HEK293T (cell line): ENCODE results near the gene TTLL7.

ENCODE experiments used
- CTCF ChIA-PET: fragments of 350-600 bp; formaldehyde crosslinking; extraction: SDS; loops from one replicate; lab custom pipeline; 2021; ENCODE audit warnings: antibody characterized with exemption, inconsistent platforms; lab: Yijun Ruan, JAX
- POLR2A ChIA-PET: fragments of 350-600 bp; formaldehyde crosslinking; extraction: SDS; loops from one replicate; lab custom pipeline; 2020; ENCODE audit warnings: antibody characterized with exemption, inconsistent platforms; lab: Yijun Ruan, JAX
- DNase-seq: peaks from one replicate; pipeline ENCODE4 v3.0.0; 2012; ENCODE audit warnings: mixed read lengths; ENCODE audit errors: extremely low spot score
- ARNT ChIP-seq: fragments of 450-650 bp; IDR thresholded peaks from 2 replicates; pipeline ENCODE4 v1.6.1; 2017; ENCODE audit warnings: mild to moderate bottlenecking
- BHLHE40 ChIP-seq: fragments of 450-650 bp; IDR thresholded peaks from 2 replicates; pipeline ENCODE4 v1.6.1; 2016; ENCODE audit warnings: mild to moderate bottlenecking, moderate library complexity, borderline replicate concordance
- CTBP1 ChIP-seq: fragments of 450-650 bp; IDR thresholded peaks from 2 replicates; pipeline ENCODE4 v1.6.1; 2016; ENCODE audit warnings: borderline replicate concordance
- ELF4 ChIP-seq: fragments of 450-650 bp; IDR thresholded peaks from 2 replicates; pipeline ENCODE4 v1.6.1; 2017; ENCODE audit warnings: antibody characterized with exemption
- FOXA1 ChIP-seq: fragments of 450-650 bp; IDR thresholded peaks from 2 replicates; pipeline ENCODE4 v1.6.1; 2016; ENCODE audit warnings: mild to moderate bottlenecking
- FOXK2 ChIP-seq: fragments of 450-650 bp; IDR thresholded peaks from 2 replicates; pipeline ENCODE4 v1.6.1; 2016; ENCODE audit warnings: mild to moderate bottlenecking
- FOXM1 ChIP-seq: fragments of 450-650 bp; IDR thresholded peaks from 2 replicates; pipeline ENCODE4 v1.6.1; 2017; ENCODE audit warnings: mild to moderate bottlenecking, borderline replicate concordance
- HDGF ChIP-seq: fragments of 450-650 bp; IDR thresholded peaks from 2 replicates; pipeline ENCODE4 v1.6.1; 2017; ENCODE audit warnings: antibody characterized with exemption, borderline replicate concordance
- L3MBTL2 ChIP-seq: fragments of 450-650 bp; conservative IDR thresholded peaks from 2 replicates; pipeline ENCODE4 v1.6.1; 2016; ENCODE audit warnings: mild to moderate bottlenecking
- LEF1 ChIP-seq: fragments of 450-650 bp; IDR thresholded peaks from 2 replicates; pipeline ENCODE4 v1.6.1; 2017; ENCODE audit warnings: mild to moderate bottlenecking, borderline replicate concordance
- NFRKB ChIP-seq: fragments of 450-650 bp; IDR thresholded peaks from 2 replicates; pipeline ENCODE4 v1.6.1; 2016; ENCODE audit warnings: mild to moderate bottlenecking, moderate library complexity
- PKNOX1 ChIP-seq: fragments of 450-650 bp; IDR thresholded peaks from 2 replicates; pipeline ENCODE4 v1.6.1; 2016
- SP1 ChIP-seq: fragments of 450-650 bp; IDR thresholded peaks from 2 replicates; pipeline ENCODE4 v1.6.1; 2017
- SUZ12 ChIP-seq: fragments of 450-650 bp; IDR thresholded peaks from 2 replicates; pipeline ENCODE4 v1.6.1; 2016; ENCODE audit warnings: mild to moderate bottlenecking
- TARDBP ChIP-seq: fragments of 450-650 bp; IDR thresholded peaks from 2 replicates; pipeline ENCODE4 v1.6.1; 2016
- ZNF384 ChIP-seq: fragments of 450-650 bp; IDR thresholded peaks from 2 replicates; pipeline ENCODE4 v1.6.1; 2016

TTLL7 gene

GRCh38 chr1:83822208-83822607, 176.7 kb downstream of the TTLL7 start:
- CTCF ChIA-PET, result no interaction called here
- POLR2A ChIA-PET, result no interaction called here
- TF ChIP-seq FOXK2 (no peak), PKNOX1 (no peak)
- no peak for DNase-seq

GRCh38 chr1:83819436-83819835, 179.5 kb downstream of the TTLL7 start:
- ChIA-PET POLR2A (no interaction called here), CTCF (no interaction called here)
- TF ChIP-seq CTBP1, result no peak
- no peak for TF ChIP-seq ZNF384
- no peak for TF ChIP-seq TARDBP
- TF ChIP-seq HDGF, result no peak
- no peak for TF ChIP-seq ARNT
- TF ChIP-seq ELF4, result no peak
- no peak for TF ChIP-seq SP1
- no peak for TF ChIP-seq FOXA1
- TF ChIP-seq NFRKB, result no peak
- TF ChIP-seq BHLHE40, result no peak
- TF ChIP-seq FOXM1, result no peak
- TF ChIP-seq LEF1, result no peak
- TF ChIP-seq PKNOX1, result no peak
- TF ChIP-seq L3MBTL2, result no peak
- DNase-seq, result no peak

GRCh38 chr1:83818916-83819315, 180.0 kb downstream of the TTLL7 start:
- TF ChIP-seq FOXA1 (no peak), CTBP1 (no peak)
- CTCF ChIA-PET, result no interaction called here
- POLR2A ChIA-PET, result no interaction called here
- no peak for DNase-seq

- TF ChIP-seq ELF4, result no peak
- TF ChIP-seq ZNF384, result no peak
- no peak for TF ChIP-seq FOXK2
- no peak for TF ChIP-seq FOXM1
- no peak for TF ChIP-seq LEF1
- no peak for TF ChIP-seq ARNT
- TF ChIP-seq CTBP1, result no peak
- TF ChIP-seq FOXA1, result no peak
- no peak for TF ChIP-seq L3MBTL2
- no peak for TF ChIP-seq PKNOX1
- CTCF ChIA-PET, result no interaction called here
- POLR2A ChIA-PET, result no interaction called here
- DNase-seq, result no peak
Observed at GRCh38 chr1:83816836-83817235, 182.1 kb downstream of the TTLL7 start.

- POLR2A ChIA-PET, result no interaction called here
- CTCF ChIA-PET, result no interaction called here
- TF ChIP-seq CTBP1, result no peak
- TF ChIP-seq ARNT, result no peak
- no peak for TF ChIP-seq FOXA1
- TF ChIP-seq BHLHE40, result no peak
- TF ChIP-seq FOXK2, result no peak
- no peak for TF ChIP-seq HDGF
- TF ChIP-seq LEF1, result no peak
- TF ChIP-seq TARDBP, result no peak
- no peak for TF ChIP-seq SP1
- no peak for TF ChIP-seq SUZ12
- no peak for DNase-seq
Observed at GRCh38 chr1:83815330-83815729, 183.6 kb downstream of the TTLL7 start.
